Naive thymus-derived CD8-positive, alpha-beta T cell (primary cell): Measurements from ENCODE around the gene VWF. TPM values are rescaled to one million over a fixed set of nuclear protein-coding genes. Genes with fewer than 3 reads are reported as not detected.
A peak's percentile ranks its signal among the peaks of the same experiment; 100 is the strongest.
"Not testable (repeated sequence)": the region's sequence is repeated elsewhere in the genome, so short reads cannot be mapped to it uniquely, and the experiment has no call there.

ENCODE experiments used
- ATAC-seq, 2 donors: fragments of 150-1000 bp; cut with Tn5 transposase in 1 of 2; sonication (Bioruptor Pico), chemical (Tn5 transposase) in 1 of 2; 1 replicate in 1 of 2; 2 replicates in 1 of 2; pipeline ENCODE4 v1.10.0; 2021; ENCODE audit warnings: mild to moderate bottlenecking in 2 of 2, moderate library complexity in 2 of 2
- POLR2A ChIA-PET: fragments of 350-600 bp; sonication (Branson Sonifier 250); formaldehyde crosslinking; loops from one replicate; lab custom pipeline; 2021; ENCODE audit warnings: antibody characterized with exemption; lab: Charles Lee
- DNase-seq, 10 donors: peaks; one replicate each; pipeline versions ENCODE4 v3.0.0 to v3.0.0-alpha.2; 2020 to 2022
- H3K27ac Mint-ChIP-seq, 10 donors: one replicate each; pipeline ENCODE4 v1.8.0; 2020 to 2022; ENCODE audit warnings: mild to moderate bottlenecking in 10 of 10, mixed read lengths in 10 of 10, moderate library complexity in 4 of 10, inconsistent platforms in 1 of 10
- H3K27me3 Mint-ChIP-seq, 5 donors: one replicate each; pipeline ENCODE4 v1.8.0; 2021 to 2022; ENCODE audit warnings: mixed read lengths in 5 of 5
- H3K36me3 Mint-ChIP-seq, 3 donors: one replicate each; pipeline ENCODE4 v1.8.0; 2020 to 2022; ENCODE audit warnings: mixed read lengths in 3 of 3, mild to moderate bottlenecking in 2 of 3, inconsistent platforms in 1 of 3
- H3K4me1 Mint-ChIP-seq, 4 donors: one replicate each; pipeline ENCODE4 v1.8.0; 2021 to 2022; ENCODE audit warnings: mixed read lengths in 4 of 4
- H3K4me3 Mint-ChIP-seq, 10 donors: one replicate each; pipeline ENCODE4 v1.8.0; 2020 to 2022; ENCODE audit warnings: mild to moderate bottlenecking in 10 of 10, mixed read lengths in 10 of 10, moderate library complexity in 6 of 10, inconsistent platforms in 1 of 10
- H3K9me3 Mint-ChIP-seq, 9 donors: one replicate each; pipeline ENCODE4 v1.8.0; 2020 to 2022; ENCODE audit warnings: mixed read lengths in 9 of 9, mild to moderate bottlenecking in 3 of 9, inconsistent platforms in 1 of 9, moderate library complexity in 1 of 9
- polyA plus RNA-seq, 3 donors: library from polyadenylated mRNA; unstranded; fragments of 300-500 nt; fragmentation: Illumina TruSeq; gene quantifications; one replicate each; pipeline ENCODE4 v1.2.3, GENCODE V29; 2021
- total RNA-seq, 8 experiments: library from RNA in 2 of 8; stranded (reverse) in 2 of 8; gene quantifications; one replicate each; pipeline ENCODE4 v1.2.3 and lab custom pipeline; 2021 to 2026

The VWF gene
- total and polyA plus RNA-seq, 5 experiments from 2014 or later: 0.08 to 0.60 TPM; not detected in 3

DNA sequence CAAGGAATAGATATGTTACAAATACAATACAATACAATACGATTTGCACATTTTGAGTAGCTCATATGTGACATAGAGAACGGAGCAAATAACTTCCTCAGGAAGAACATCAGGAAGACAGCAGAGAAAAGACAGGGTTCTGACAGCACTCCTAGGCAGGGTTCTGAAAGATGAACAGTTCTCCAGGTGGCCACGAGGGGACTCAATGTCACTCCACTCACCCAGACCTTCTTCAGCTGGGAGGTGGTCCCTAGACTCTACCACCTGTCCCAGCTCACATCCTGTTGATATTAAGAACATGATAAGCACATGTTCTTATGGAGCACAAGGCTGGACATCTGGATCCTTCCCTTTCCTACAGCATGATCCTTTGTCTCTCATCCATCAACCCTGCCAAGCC is 109.2 kb downstream of the VWF start:
- peaks cover 0 to 16% (median 7%) of the 10 kb centered on the region in 5 donors for H3K27me3 Mint-ChIP-seq
- H3K4me3 Mint-ChIP-seq, H3K36me3 Mint-ChIP-seq, DNase-seq, POLR2A ChIA-PET, H3K27ac Mint-ChIP-seq, ATAC-seq, H3K4me1 Mint-ChIP-seq, H3K9me3 Mint-ChIP-seq: not testable (repeated sequence)

DNA sequence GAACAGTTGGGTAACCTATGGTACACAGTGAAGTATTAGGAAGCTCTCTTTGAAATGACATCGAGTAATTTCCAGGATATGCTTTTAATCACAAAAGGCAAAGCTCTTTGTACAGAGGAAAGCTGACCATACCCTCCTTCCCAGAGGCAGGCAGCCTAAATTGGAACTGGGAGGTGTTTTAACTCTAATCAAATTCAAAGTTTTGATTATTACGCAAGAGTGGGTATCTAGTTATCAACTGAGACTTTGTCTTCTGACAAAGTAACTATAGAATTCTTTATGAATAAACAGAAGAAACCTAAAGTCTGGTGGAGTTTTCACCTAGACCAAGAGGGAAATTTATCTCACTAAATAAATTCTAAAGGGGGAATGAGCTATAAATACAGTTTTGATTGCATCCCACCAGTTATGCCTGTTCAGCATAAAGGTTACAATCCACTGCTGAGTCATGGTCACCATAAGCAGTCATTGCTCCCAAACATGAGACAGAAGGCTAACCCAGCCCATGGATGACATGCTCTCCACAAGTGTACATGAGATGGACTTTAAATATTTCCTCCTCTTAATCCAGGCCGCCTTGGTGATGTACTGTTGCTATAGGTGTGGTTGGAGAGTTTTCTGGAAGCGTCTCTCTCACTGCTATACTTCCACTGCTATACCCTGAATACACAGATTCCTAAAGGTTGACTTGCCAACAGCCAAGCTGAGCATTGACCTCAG is 113.7 kb downstream of the VWF start:
- POLR2A ChIA-PET, DNase-seq, H3K9me3 Mint-ChIP-seq, ATAC-seq, H3K36me3 Mint-ChIP-seq, H3K27ac Mint-ChIP-seq, H3K4me1 Mint-ChIP-seq, H3K4me3 Mint-ChIP-seq: not testable (repeated sequence)
- peaks cover 0 to 17% (median 7%) of the 10 kb centered on the region in 5 donors for H3K27me3 Mint-ChIP-seq

DNA sequence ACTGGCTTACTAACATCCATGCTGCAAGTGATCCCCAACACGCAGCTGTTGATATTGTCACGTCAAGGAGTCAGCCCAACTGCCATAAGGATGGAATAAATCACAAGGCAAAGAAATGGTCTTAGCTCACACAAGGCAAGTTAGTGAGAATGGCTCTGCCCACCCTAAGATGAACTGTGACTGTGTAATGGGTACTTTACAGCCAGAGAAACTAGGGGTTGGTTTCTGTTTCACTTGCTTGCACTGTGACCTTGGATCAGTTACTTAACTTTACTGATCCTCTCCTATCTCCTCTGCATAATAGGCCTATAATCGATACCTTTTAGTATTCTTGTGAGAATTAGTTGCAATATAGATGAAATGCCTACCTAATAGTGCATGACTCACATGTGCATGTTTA is 127.2 kb downstream of the VWF start:
- H3K4me1 Mint-ChIP-seq: no peaks in the 10 kb centered on the region

DNA sequence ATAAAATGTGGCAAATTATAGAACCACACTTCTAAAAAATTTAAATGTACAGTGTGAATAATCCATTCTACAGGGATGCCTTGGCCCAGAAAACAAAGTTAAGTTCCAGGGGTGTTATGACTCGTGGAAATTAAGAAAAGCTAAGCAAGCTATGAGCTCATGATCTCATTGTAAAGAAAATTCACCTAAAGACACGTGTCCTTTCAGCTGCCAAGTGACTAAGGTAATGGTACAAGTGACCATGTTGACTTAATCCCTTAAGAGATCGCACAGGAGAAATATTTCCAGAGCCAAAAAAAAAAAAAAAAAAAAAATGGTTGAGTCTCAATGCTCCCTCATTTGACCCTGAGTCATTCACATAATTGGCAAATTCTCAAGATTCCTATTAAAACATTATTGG is 128.0 kb downstream of the VWF start:
- H3K9me3 Mint-ChIP-seq: no peaks in the 10 kb centered on the region
- H3K27ac Mint-ChIP-seq: no peak overlapping the region
- POLR2A ChIA-PET: no interaction called here
- H3K4me1 Mint-ChIP-seq: no peaks in the 10 kb centered on the region
- no peaks in the 10 kb centered on the region for H3K36me3 Mint-ChIP-seq
- peaks cover 25 to 48% (median 35%) of the 10 kb centered on the region in 5 donors for H3K27me3 Mint-ChIP-seq
- no peak for DNase-seq
- no peak overlapping the region for H3K4me3 Mint-ChIP-seq
- ATAC-seq: no peak

More for the DNA sequence above, 127.2 kb downstream of the VWF start:
- Mint-ChIP-seq H3K4me3 (no peak overlapping the region), H3K27ac (no peak overlapping the region), H3K9me3 (no peaks in the 10 kb centered on the region), H3K27me3 (peaks cover 26 to 49% (median 37%) of the 10 kb centered on the region in 5 donors), H3K36me3 (no peaks in the 10 kb centered on the region)
- ATAC-seq: no peak
- no peak for DNase-seq
- POLR2A ChIA-PET: no interaction called here

DNA sequence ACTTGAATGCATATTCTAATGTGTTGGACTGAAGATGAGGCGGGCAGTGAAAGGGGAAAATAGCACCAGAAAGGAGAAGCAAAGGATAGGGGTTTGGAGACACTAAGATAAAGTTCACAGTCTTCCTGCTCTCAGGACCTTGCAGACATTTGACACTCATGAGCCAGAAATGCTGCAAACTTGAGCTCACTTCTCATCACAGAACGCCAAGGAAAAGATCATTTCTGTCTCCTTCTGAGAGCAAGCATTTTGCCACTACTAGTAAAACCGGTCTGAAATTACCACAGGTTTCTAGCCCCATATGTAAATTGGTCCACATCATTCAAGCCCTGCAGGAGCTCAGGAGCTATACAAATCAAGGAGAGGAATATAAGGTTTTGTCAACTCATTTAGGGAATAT is 134.8 kb downstream of the VWF start:
- Mint-ChIP-seq H3K9me3 (no peaks in the 10 kb centered on the region), H3K27ac (no peak overlapping the region), H3K4me1 (peaks cover 0 to 4% (median 2%) of the 10 kb centered on the region in 4 donors), H3K36me3 (no peaks in the 10 kb centered on the region), H3K27me3 (peaks cover 6 to 10% (median 8%) of the 10 kb centered on the region in 5 donors), H3K4me3 (no peak overlapping the region)
- DNase-seq (no peak), ATAC-seq (no peak)
- POLR2A ChIA-PET: no interaction called here

DNA sequence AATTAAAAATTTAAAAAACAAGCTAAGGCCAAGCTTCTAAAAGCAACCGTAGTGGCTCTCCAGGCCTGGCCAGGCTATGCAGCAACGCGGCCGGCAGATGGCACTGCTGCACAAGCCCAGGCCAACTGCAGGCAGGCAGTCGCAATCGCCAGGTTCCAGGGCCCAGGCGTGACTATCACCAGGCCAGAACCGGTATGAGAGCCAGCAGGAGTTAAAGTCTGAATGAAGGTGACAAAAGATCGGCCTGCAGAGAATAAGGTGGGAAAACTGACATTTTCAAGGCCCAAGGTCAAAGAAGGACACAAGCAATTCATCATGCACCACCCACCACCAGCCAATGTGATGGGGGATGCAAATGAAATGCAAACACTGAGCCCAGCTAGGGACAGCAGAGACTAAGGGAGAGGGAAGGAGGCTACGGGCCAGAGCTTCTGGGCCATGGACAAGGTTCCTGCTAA is 135.8 kb downstream of the VWF start:
- no peak overlapping the region for H3K4me3 Mint-ChIP-seq
- no peaks in the 10 kb centered on the region for H3K36me3 Mint-ChIP-seq
- H3K27ac Mint-ChIP-seq: no peak overlapping the region
- peak; percentile 49 to 83 (median 66) for DNase-seq
- peaks cover 0 to 4% (median 2%) of the 10 kb centered on the region in 4 donors for H3K4me1 Mint-ChIP-seq
- no peaks in the 10 kb centered on the region for H3K9me3 Mint-ChIP-seq
- ATAC-seq: peak; percentile 92 to 98
- peaks cover 0 to 2% (median under 1%) of the 10 kb centered on the region in 5 donors for H3K27me3 Mint-ChIP-seq
- POLR2A ChIA-PET: interaction anchor here (1.1 to 1.4 kb wide), 2 partner anchors 243 to 295 kb away, joined by 3 to 4 read pairs; no protein-coding TSS in a partner anchor

DNA sequence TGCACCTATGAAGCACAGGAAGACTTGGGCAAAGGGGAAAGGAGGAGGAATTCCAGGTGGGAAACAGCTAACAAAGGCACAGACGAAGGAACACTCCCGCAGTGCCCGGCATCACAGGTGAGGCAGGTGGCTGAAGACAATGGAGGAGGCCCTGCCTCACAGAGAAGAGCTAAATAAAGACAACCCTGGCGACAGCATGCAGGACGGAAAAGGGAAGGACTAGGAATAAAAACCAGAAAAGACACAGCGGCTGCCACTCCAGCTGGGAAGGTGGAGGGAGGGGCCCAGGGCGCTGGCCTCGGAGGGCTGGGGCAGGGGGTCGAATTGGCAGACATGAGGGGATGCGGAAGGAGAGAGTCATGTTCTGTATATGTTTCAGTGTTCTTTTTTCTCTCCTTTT is 136.4 kb downstream of the VWF start:
- peaks cover 0 to 4% (median 2%) of the 10 kb centered on the region in 4 donors for H3K4me1 Mint-ChIP-seq
- peaks cover 0 to 2% (median 0%) of the 10 kb centered on the region in 5 donors for H3K27me3 Mint-ChIP-seq
- no peaks in the 10 kb centered on the region for H3K36me3 Mint-ChIP-seq
- H3K4me3 Mint-ChIP-seq: no peak overlapping the region
- H3K27ac Mint-ChIP-seq: no peak overlapping the region
- ATAC-seq (no peak), DNase-seq (no peak)
- no peaks in the 10 kb centered on the region for H3K9me3 Mint-ChIP-seq
- POLR2A ChIA-PET: interaction anchor here (1.1 to 1.4 kb wide), 2 partner anchors 243 to 296 kb away, joined by 3 to 4 read pairs; no protein-coding TSS in a partner anchor

DNA sequence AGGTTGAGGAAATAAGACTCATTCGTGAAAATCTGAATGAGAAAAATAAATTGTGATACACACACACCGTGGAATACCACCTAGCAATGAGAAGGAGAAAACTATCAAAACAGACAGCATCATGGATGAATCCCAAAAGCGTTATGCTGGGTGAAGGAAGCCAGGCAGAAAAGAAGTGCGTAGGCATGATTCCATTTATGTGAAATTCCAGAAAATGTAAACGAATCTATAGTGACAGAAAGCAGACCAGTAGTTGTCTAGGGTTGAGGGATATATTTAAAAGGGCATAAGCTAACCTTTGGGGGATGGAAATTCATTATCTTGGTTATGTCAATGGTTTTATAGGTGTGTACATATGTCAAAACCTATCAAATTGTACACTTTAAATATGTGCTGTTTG is 136.9 kb downstream of the VWF start:
- peaks cover 0 to 4% (median 2%) of the 10 kb centered on the region in 4 donors for H3K4me1 Mint-ChIP-seq
- no peak overlapping the region for H3K27ac Mint-ChIP-seq
- no peaks in the 10 kb centered on the region for H3K36me3 Mint-ChIP-seq
- no peak for ATAC-seq
- DNase-seq: no peak
- no peak overlapping the region for H3K4me3 Mint-ChIP-seq
- H3K9me3 Mint-ChIP-seq: no peaks in the 10 kb centered on the region
- H3K27me3 Mint-ChIP-seq: peaks cover 0 to 4% (median 0%) of the 10 kb centered on the region in 5 donors
- POLR2A ChIA-PET: interaction anchor here (1.4 kb wide), 1 partner anchor 297 kb away, joined by 4 read pairs; no protein-coding TSS in a partner anchor

DNA sequence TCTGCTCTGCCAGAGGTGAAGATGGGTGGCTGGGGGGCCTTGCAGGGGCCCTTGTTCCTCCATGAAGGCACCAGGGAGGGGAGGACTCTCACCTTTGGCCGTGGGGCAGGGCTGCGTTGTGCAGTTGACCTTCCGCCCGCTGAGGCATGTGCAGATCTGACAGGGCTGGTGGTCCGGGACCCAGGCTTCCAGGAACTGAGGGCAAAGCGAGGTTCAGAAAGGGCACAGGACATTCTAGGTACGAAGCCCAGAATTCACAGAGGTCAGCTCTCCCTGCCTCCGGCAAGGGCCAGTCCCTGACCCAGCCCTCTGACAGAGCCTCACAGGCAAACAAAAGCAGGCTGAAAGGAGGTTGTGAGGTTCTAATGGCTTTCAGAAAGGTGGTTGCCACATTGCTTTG is 139.0 kb downstream of the VWF start:
- DNase-seq (no peak), ATAC-seq (no peak)
- no peaks in the 10 kb centered on the region for H3K36me3 Mint-ChIP-seq
- peaks cover 0 to 5% (median 0%) of the 10 kb centered on the region in 5 donors for H3K27me3 Mint-ChIP-seq
- no peak overlapping the region for H3K27ac Mint-ChIP-seq
- no peak overlapping the region for H3K4me3 Mint-ChIP-seq
- POLR2A ChIA-PET: no interaction called here
- H3K4me1 Mint-ChIP-seq: peaks cover 0 to 4% (median 2%) of the 10 kb centered on the region in 4 donors
- no peaks in the 10 kb centered on the region for H3K9me3 Mint-ChIP-seq

DNA sequence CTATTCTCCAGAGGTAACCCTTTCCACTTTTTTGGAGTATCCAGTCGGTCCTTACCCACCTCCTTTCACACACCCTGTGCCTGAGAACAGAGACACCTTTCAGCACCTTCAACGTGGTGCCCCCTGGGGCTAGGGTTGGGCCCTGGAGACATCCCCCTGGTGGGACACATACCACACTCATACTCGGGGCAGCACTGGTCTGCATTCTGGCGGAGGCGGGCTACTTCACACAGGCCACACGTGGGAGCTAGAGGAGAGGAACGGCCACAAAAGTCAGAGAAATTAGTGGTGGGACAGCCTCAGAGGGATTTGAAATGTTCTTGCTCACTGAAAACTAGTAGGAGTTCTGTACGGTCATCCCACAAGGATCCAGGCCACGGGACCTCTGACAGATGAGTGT is 139.6 kb downstream of the VWF start:
- Mint-ChIP-seq H3K27ac (peak overlapping the region in 1 of 10 donors; percentile 61), H3K27me3 (peaks cover 0 to 5% (median 0%) of the 10 kb centered on the region in 5 donors), H3K36me3 (no peaks in the 10 kb centered on the region), H3K9me3 (no peaks in the 10 kb centered on the region), H3K4me3 (no peak overlapping the region), H3K4me1 (peaks cover 0 to 4% (median 2%) of the 10 kb centered on the region in 4 donors)
- DNase-seq (no peak), ATAC-seq (no peak)
- POLR2A ChIA-PET: no interaction called here

DNA sequence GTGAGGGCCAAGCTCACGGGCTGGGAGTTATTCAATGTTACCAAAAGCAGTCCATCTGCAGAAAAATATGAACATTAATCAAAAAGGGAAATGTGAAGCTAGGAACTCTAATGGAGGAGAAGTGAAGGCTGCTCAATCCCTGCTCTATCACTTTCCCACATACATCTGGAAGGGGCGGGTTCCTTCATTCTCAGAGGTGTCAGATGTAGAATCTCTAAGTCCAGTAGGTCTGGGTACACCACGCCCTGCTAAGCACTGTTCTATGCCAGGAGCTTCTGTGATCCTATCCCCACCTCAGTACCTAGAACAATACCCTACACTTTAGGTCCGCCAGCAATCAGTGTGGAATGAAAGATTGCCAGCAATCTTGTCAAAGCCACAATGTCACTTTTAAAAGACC is 142.4 kb downstream of the VWF start:
- peaks cover 0 to 3% (median 0%) of the 10 kb centered on the region in 5 donors for H3K27me3 Mint-ChIP-seq
- no peak for DNase-seq
- H3K27ac Mint-ChIP-seq: no peak overlapping the region
- no peaks in the 10 kb centered on the region for H3K36me3 Mint-ChIP-seq
- no peaks in the 10 kb centered on the region for H3K4me1 Mint-ChIP-seq
- POLR2A ChIA-PET: no interaction called here
- no peak overlapping the region for H3K4me3 Mint-ChIP-seq
- no peak for ATAC-seq
- H3K9me3 Mint-ChIP-seq: no peaks in the 10 kb centered on the region

DNA sequence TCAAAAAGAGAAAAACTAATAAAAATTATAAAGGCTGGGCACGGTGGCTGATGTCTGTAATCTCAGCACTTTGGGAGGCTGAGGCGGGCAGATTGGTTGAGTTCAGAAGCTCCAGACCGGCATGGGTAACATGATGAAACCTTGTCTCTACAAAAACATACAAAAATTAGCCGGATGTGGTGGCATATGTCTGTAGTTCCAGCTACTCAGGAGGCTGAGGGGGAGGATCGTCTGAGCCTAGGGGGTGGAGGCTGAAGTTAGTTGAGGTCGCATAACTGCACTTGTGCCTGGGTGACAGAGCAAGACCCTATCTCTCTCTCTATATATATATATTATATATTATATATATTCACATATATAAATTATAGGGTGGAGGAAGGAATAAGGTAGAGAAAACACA is 146.9 kb downstream of the VWF start:
- peaks cover 8 to 24% (median 15%) of the 10 kb centered on the region in 5 donors for H3K27me3 Mint-ChIP-seq
- no peak for DNase-seq
- peak in 1 of 2 donors; percentile 18 for ATAC-seq
- H3K9me3 Mint-ChIP-seq: no peaks in the 10 kb centered on the region
- peaks cover 0 to 2% (median 0%) of the 10 kb centered on the region in 4 donors for H3K4me1 Mint-ChIP-seq
- no peak overlapping the region for H3K27ac Mint-ChIP-seq
- POLR2A ChIA-PET: no interaction called here
- H3K4me3 Mint-ChIP-seq: no peak overlapping the region
- peaks cover 0 to 1% (median 0%) of the 10 kb centered on the region in 3 donors for H3K36me3 Mint-ChIP-seq

DNA sequence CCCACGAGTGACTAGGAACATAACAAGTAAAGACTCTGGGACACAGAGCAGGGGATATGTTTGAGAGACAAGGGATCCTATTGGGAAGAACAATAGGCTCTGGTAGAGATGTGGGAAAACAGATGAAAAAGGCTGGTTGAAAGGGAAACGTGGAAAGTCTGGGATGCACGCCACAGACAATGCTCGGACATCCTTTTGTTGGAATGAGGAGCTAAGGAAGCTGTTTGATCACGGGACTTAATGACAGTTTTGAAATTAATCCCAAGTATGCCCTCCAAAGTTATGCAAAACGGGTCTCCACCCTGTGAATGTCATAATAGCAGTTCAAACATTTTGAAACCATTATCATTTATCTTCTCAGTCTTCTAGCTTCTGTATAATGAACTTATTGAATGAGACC is 147.8 kb downstream of the VWF start:
- Mint-ChIP-seq H3K4me1 (peaks cover 0 to 2% (median 0%) of the 10 kb centered on the region in 4 donors), H3K4me3 (no peak overlapping the region), H3K36me3 (peaks cover 0 to 1% (median 0%) of the 10 kb centered on the region in 3 donors), H3K9me3 (no peaks in the 10 kb centered on the region), H3K27me3 (peaks cover 9 to 24% (median 15%) of the 10 kb centered on the region in 5 donors), H3K27ac (no peak overlapping the region)
- POLR2A ChIA-PET: no interaction called here
- DNase-seq (no peak), ATAC-seq (no peak)
